TTC549 (cell line): ENCODE measurements around the gene CASZ1.

ENCODE experiments used
- FAIRE-seq: peaks from 2 replicates; lab custom pipeline; 2012; peaks lifted over from hg19 to GRCh38; lab: Jason Lieb, UNC

The CASZ1 gene

DNA sequence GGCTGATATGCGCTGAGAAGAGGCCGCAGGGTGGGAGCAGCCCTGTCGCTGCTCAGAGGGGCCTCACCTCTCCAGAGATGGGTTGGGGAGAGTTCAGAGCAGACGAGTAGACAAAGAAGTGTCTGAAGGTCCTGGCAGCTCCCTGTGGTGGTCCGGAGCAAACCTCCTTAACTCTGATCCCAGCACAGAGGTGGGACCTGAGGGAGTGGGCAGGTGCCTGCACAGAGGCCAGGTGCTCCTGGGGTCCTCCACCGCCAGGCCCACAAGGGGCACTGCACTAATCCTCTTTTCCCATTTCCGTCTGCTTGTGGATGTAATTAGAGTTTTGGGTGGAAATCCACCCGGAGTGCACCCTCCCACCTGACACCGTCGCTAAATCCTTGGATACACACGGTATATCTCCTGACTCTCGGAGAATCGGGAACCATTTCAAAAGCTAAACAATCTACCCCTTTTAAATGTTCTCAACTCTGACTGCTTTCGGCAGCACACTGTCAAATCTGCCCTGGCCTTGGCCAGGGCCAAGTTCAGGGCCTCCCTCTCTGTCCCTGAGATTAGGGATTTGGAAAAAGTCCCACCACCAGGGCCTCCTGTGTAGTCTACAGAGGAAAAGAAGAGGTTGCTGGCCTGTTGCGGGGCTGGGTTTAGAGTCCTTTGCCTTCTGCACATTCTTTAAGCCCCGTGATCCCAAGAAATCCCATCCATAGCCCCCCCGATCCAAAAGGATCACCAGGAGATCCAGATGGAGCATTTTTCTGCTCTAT lies 22.4 kb downstream of the CASZ1 start:
- FAIRE-seq = no peak

DNA sequence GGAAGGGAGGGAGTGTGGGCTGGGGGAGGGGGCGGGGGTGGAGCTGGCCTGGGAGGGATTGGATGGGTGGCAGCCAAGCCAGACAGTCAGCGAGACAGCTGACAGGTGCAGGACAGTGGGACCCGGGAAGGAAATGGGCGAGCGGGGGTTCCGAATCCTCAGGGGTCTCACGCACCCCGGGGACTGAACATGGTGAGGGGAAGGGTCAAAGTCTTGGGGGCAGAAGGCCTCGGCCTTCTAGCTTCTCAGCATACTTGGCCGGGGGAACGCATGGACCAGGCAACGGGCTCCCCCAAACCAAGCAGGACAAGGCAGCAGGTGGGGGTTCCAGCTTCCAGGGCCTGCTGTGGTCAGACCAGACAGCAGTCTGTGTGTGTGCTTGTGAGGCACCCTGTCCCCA lies 23.1 kb downstream of the CASZ1 start:
- FAIRE-seq = no peak

DNA sequence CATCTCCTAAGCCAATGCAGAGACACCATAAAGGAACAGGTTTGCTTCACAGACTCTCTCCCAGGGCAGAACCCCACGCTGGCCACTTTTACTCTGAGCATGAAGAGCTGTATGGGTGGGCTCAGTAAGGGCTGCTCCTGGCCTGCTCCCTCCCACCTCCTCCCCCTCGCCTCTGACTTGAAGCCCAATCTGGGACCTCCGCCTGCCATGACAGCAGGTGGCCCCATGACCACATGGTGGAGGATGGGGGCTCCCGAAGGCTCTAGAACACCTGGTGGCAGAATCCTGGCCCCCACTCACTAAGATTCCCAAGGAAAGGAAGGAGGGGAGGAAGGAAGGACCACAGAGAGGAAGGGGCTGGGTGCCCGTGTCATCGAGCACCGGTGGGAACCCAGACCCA lies 23.7 kb downstream of the CASZ1 start:
- no peak for FAIRE-seq

DNA sequence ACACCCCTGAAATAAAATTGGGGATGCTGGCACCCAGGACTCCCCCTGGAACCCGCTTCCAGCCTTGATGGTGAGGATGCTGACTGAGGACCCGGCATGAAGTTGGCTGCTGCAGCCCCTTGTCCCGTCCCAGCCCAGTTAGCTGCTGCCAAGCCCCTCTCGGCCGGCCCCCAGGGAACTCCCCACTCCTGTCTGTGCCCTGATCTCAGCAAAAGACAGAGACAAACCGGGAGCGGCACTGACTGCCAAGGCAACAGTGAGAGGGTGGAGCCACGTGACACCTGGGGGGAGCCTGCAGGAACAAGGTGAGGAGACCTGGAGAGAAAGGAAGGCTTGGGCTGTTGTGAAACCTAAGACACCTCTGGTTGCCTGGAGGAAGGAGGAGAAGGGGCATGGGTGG lies 24.7 kb downstream of the CASZ1 start:
- no peak for FAIRE-seq

DNA sequence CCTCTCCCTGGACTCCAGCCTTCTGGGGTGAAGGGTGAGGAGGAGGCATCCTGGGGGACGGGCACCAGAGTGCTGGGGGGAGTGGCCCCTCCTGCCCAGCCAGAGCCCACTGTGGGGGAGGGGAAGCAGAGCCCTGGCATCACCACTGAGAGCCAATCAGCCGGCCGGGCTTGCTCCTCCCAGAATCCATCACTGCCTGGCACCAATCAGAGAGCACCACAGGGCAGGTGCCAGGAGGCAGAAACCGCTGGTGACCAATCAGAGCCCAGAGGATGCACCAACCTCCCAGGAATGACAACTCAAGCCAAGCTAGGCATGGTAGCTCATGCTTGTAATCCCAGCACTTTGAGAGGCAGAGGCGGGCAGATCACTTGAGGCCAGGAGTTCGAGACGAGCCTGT lies 27.9 kb downstream of the CASZ1 start:
- no peak for FAIRE-seq

DNA sequence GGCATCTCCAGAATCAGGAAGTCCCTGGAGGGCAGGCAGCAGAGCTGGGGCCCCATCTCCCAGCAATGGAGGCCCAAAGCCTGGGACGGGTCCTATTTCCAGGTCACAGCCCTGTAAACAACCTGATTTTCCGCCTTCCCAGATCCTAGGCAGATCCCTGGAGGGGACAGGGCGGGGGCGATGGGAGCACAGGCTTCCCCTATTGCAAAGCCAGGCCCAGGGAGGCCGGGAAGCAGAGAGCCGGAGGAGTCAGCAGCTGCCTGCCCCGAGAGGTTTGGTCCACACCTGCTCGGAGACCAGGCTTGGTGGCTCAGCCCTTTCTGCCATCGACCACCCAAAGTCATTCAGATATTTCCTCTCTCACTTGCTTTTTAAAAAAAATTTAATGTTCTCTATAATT lies 29.2 kb downstream of the CASZ1 start:
- no peak for FAIRE-seq

DNA sequence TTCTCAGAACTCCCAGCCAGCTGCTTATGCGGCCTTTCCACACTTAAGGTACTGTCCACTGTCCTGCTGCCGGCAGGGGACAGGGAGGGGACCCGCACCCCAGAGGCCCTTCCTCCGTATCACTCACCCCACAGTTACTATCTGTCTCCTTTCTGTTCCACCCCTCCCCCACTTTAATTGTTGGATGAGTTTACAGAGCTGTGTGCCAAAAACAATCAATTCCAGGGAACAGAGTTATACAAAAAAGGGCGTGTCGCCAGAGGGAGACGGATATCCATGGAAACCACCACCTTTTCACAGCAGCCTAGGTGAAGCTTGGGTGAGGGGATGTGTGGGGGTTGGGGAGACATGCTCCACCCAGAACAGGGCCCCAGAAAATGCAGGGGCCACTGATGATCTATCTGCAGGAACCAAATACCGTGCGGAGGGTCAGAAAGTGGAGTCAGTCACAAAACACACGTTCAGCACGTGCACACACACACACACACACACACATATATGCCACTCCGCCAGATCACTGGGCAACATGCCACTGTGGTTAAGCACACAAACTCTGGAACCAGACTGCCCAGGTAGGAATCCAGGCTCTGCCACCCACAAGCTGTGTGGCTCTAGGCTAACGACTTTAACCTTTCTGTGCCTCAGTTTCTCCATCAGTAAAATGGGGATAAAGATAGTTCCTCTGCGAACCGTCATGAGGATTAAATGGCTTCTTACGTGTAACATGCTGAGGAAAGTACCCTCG lies 30.5 kb downstream of the CASZ1 start:
- FAIRE-seq = no peak

DNA sequence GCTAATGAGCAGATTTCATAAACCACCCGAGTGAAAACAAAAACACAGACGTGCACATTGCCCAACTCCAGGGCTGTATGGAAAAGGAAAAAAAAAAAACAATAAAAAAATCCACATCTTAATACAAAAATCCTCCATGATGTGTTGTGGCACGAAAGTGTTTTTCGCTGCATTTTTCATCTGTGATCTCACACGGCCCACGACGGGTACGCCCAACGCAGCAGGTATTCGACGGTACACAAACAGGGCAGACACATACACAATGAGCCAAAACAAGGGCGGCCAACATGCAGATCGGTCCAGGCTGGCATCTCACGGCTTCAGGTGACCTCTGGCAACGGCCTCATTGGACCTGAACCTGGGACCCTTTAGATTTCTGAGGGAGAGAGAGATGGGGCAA lies 31.1 kb downstream of the CASZ1 start:
- no peak for FAIRE-seq

DNA sequence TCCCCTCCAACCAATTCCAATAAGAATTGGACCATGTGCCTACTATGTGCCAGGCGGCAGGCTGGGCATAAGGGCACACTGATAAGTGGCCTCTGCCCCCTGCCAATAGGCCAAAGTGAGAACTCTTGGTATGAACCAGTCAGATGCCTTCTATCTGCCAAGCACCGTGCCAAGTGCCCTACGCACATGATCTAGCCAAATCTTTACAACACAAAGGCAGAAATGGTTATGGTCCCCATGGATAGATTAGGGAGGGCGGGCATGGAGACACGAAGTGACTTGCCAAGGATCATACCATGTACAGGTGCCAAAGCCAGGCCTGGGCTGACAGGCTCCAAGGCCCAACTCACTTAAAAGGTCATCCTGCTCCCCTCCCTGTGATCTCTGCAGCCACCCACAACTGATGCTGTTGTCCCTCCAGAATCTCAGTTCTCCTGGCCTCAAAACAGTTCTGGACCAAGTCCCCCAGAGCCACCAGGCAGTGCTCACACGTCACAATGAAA lies 32.1 kb downstream of the CASZ1 start:
- no peak for FAIRE-seq

DNA sequence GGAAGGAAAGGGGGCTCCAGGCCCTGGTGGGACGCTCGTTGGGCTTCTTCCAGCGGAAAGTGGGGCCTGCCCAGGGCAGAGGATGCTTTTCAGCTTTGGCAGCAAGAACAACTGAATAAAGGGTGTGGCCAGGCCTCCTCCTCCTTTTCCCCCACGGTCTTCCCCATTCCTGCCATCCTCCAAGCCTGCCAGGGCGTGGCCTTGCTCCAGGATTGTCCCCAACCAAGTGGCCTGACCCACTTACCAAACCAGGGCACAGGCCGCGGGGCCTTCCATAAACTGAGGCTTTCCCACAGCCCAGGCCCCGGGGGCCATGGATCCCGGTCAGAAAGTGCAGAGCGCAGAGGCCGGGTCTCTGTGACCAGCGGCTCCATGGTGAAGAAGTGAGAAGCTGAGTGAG lies 33.6 kb downstream of the CASZ1 start:
- no peak for FAIRE-seq

DNA sequence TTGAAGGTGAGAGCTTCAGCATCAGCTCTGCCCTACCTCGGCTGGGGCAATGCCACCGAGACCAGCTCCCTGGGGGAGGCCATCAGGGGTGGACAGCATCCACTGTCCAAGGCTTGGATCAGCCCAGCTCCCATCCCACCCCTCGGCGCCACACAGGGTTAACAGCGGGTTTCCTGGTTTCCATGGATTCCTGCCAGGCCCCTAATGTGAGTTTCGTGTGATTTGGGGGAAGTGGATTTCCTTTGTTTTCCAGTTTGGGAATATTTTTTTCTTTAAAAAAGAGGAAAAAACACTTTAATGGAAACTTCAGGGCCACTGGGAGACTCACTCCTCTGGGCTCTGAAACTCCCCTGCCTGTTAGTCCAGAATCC lies 34.3 kb downstream of the CASZ1 start:
- FAIRE-seq = no peak

DNA sequence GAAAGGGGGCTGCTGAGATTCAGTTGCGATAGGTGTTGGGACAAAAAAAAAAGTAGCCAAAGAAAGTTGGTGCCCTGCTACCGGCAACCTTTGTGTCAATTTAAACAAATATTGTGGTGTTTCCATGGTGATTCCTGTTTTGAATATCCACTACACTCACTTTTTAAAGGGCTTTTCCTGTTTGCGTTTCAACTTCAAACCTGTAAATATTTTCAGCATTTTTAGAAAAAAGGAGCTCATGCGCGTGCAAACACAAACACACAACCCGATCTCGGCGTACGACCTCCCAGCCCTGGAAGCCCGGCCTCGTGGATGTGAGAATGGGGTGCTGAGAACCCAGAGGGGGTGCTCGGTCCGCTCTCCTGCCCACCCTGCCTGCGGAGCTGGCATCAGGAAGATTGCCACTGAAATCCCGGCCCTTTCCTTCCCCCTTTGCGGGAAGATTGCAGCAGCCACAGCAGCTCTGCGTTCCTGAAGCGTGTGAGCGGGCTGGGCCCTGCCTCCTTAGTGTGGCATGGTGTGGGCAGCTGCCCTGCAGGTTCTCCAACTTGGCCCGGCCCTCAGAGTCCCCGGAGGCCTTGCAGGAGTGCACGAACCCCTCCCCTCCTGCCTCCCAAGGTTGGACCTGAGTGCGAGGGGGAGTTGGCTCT lies 34.8 kb downstream of the CASZ1 start:
- FAIRE-seq = no peak

DNA sequence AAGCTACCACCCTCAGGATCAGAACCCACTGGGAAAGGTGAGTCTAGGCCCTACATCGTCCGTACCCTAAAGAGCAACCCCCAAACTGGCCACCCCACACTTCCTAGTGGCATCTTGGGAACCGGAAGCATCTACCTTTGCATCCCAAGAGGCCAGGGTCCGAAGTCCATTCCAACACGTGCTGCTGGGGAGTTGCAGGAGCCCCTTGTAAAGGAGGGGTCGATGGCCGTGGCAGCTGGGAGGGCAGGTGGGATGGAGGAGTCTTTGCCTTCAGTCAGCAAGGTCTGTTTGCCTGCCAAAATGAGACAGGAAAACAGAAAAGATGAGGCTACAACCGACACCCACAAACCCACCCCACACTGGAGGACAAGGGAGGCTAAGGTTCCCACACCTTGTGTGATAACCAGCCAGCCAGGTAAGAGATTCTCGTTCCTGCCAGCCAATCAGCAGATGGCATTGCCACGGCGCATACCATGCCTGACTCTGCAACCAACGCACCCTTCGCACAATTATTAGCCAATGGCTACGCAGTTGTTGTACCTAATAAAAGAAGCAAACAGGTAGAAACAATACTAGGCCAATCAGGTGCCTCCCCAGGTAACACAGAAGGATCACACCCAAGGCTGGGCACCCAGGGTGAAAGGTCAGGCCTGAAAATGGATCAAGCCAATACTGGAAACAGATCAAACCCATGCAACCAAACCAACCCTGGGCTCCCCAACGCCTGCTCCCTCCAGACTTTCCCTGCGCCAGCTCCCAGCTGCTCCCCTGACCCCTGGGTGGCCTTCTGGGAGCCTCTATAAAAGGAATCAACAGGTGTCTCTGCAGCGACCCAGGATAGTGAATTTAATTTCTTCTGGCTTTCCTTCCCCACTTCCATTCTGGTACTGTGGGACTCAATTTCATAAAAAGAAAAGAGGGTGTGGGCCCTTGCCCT lies 35.6 kb downstream of the CASZ1 start:
- no peak for FAIRE-seq

DNA sequence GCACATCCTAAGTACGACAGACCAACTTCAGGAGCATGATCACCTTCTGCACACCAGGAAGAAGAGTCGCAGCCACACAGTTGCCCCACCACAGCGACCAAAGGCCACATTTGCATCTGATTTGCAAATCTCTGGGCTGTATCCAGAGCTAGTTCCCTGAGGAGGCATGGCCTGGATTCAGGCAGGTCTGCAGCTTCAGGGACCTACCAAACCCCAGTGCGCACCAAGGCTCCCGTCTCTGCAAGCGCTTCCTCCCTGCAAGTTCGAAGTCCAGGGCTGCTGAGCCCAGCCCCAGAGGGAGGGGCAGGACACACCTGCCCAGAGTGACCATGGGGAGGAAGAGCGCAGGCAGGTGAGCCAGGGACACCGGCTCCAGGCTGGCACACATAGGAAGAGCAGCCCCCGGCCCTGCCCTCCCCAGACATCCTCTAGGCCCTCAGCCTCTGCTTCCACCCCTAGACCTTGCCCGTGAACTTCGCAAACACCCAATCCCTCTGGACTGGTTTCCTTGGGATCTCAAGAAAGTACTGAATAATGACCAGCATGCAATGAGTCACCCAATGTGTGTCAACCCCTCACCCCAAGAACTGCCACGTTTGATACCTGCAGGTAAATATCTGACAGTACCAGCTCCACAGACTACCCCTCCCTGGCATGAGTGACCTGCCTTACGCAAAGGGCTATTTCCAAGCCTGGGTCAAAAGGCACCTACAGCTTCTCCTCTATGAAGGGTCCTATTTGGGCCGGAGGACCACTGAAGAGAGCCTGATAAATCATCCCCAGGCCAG lies 36.8 kb downstream of the CASZ1 start:
- no peak for FAIRE-seq

DNA sequence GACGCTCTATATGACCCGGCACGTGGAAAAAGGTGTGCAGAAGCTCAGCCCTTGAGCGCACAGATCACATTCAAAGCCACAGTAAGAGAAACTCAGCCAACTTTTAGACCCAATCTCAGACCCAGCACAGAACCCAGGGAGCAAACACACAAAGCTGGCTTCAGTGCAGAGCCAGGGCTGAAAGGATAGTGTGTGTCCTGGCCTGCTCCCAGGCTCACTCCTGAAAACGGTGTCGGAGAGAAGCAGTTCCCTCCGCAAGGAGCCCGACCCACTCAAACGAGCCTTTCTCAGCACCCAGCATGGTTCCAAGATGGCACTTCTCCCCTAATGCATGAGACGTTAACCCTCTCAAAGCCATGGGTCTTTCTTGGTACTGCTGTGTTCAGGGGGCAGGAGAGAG lies 39.6 kb downstream of the CASZ1 start:
- FAIRE-seq = no peak

DNA sequence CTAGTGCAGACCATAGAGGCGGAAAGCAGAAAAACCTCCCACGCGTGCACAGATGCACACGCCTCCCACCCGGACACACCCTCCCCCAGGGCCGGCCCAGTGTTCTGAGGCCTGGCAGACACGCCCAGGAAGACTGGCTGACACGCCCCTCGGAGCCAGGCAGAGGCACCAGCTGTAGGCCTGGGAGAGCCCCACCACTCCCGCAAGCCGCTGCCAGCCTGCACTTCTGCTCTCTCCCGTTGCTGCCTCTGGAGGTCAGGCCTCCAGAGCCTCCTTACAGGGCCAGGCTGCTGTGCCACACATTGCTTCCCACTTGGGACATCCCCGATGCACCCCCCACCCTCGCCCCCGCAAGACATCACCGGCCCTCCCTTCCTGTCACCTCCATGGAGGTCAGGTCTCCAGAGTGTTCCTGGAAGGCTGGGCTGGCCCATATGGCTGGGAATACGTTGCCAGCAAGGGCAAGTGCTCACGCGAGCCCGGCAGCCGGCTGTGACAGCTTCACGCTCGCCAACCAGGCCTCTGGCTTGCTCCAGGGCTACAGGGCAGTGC lies 40.4 kb downstream of the CASZ1 start:
- FAIRE-seq = no peak

DNA sequence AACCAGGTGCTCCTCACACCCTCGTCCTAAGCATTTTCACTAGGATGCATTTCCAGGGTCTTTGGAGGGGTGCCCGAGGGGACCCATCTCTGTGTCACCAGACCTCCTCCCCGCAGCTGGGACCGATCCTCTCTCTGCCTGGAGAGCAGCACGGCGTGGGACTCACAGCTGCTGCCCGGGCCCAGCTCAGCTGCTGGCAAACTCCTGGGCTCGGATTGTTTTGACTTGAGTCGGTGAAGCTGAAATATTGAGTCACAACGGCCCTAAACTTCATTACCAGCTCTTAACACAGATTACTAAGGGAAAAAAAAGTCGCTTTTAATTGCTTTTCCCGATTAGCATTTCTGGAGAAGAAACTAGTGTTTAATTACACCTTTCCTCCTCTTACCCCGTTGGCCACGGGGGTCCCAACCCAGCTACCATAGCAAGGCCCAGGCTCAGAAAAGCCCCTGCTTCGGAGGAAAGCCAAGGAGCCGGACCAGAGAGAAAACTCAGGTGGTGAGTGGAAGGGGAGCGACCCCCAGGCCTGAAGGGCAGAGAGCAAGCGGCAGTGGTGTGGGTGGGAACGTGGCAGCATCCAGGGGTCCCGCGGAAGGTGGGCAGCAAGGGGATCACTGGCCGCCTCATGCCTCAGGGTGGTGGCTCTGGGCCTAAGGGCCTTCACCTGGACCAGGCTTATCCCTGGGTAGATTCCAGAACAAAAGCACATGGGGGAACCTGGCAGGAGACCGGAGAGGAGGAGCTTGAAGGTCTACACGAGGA lies 41.7 kb downstream of the CASZ1 start:
- no peak for FAIRE-seq

DNA sequence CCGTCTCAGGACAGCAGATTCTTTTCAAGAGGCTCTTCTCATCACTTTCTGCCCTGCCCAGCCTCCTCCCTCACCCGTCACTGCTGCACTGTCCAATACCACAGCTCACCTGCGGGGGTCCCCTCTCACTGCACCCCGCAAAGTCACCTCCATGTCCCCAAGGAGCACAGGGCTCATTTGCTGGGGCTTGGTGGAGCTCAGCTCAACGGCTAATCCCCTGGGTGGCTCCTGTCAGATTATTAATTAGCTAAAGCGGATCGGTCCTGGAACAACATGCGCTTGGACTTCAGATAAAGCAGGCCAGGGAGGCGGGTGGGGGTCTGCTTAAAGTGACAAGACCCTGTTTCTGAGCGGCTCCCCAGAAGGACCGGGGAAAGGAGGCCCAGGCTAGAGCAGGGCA lies 43.1 kb downstream of the CASZ1 start:
- no peak for FAIRE-seq

DNA sequence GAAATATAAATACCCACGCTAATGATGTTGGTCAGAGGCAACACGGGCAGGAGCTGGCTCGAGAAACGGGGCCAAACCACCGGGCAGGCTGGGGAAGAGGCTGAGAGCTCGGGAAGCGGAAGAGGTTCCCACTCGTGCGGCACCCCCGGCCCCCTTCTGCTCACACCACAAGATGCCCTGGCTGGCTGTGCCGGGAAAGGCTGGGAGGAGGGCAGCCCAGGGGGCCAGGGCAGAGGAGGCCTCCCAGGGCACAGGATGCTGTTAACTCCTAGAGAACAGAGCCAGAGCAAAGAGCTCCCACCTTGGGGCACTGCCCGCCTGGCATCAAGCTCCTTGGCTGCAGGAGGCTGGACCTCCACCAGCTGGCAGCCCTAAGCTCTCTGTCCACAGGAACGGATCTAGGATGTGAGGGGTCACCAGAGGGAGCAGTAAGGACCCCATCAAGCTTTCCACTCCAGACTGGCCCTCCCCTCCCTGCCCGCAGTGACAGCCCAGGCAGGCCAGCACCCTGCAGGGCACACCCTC lies 44.8 kb downstream of the CASZ1 start:
- FAIRE-seq = no peak

DNA sequence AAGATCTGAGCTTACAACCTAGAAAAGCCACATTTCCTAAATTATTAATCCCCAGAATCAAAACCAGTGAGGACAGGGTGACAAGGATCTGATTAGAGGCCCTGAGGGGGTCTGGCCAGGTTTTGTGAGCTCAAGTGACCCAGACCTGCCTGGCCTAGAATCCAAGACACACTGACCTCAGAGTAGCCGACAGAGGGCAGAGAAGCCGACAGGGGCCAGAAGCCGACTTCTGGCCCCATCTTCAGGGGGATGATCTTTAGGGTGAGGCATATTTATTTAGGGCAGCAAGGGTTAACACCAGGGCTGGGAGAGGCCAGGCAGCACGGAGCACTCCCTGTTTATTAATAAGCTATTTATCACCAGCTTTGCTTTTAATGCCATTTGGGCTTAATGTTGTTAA lies 45.3 kb downstream of the CASZ1 start:
- FAIRE-seq = no peak
